ENCODE measurements around the gene SPATC1L.
"Not testable (repeated sequence)": the region's sequence is repeated elsewhere in the genome, so short reads cannot be mapped to it uniquely, and the experiment has no call there.

The SPATC1L gene

GRCh38 chr21:46226920-46227599, 42.8 kb upstream of the SPATC1L start:
- in situ Hi-C loops (cut with HindIII; ENCODE audit: low sequenced_read_pairs): no loop called here
- H3K4me3 ChIP-seq (ENCODE audit: low read depth, low read length): peak overlapping the region; percentile 84
- no peak for TF ChIP-seq CTCF (IDR thresholded peaks at IDR 0.05; ENCODE audit: low read depth, low read length)
- peak; percentile 21 for DNase-seq (ENCODE audit: low read depth, low spot score)

GRCh38 chr21:46226146-46226545, 41.9 kb upstream of the SPATC1L start:
- no peak for DNase-seq (ENCODE audit: low read depth, low spot score)
- in situ Hi-C loops (cut with HindIII; ENCODE audit: low sequenced_read_pairs): no loop called here
- H3K4me3 ChIP-seq (ENCODE audit: low read depth, low read length): no peak overlapping the region
- no peak for TF ChIP-seq CTCF (IDR thresholded peaks at IDR 0.05; ENCODE audit: low read depth, low read length)

GRCh38 chr21:46223661-46224060, 39.4 kb upstream of the SPATC1L start:
- in situ Hi-C loops (cut with HindIII; ENCODE audit: low sequenced_read_pairs); DNase-seq (ENCODE audit: low read depth, low spot score); H3K4me3 ChIP-seq (ENCODE audit: low read depth, low read length): not testable (repeated sequence)

GRCh38 chr21:46223217-46223616, 39.0 kb upstream of the SPATC1L start:
- no peak overlapping the region for H3K4me3 ChIP-seq (ENCODE audit: low read depth, low read length)
- in situ Hi-C loops (cut with HindIII; ENCODE audit: low sequenced_read_pairs): no loop called here
- no peak for TF ChIP-seq CTCF (IDR thresholded peaks at IDR 0.05; ENCODE audit: low read depth, low read length)
- DNase-seq (ENCODE audit: low read depth, low spot score): no peak

- H3K4me3 ChIP-seq (ENCODE audit: low read depth, low read length): no peak overlapping the region
- in situ Hi-C loops (cut with HindIII; ENCODE audit: low sequenced_read_pairs): no loop called here
- DNase-seq (ENCODE audit: low read depth, low spot score): no peak
- TF ChIP-seq CTCF (IDR thresholded peaks at IDR 0.05; ENCODE audit: low read depth, low read length): no peak
These were observed 38.3 kb upstream of the SPATC1L start for GRCh38 chr21:46222436-46223116.

GRCh38 chr21:46221664-46222435, 37.6 kb upstream of the SPATC1L start:
- DNase-seq (ENCODE audit: low read depth, low spot score): no peak
- in situ Hi-C loops (cut with HindIII; ENCODE audit: low sequenced_read_pairs): no loop called here
- no peak for TF ChIP-seq CTCF (IDR thresholded peaks at IDR 0.05; ENCODE audit: low read depth, low read length)
- no peak overlapping the region for H3K4me3 ChIP-seq (ENCODE audit: low read depth, low read length)

- no peak overlapping the region for H3K4me3 ChIP-seq (ENCODE audit: low read depth, low read length)
- TF ChIP-seq CTCF (IDR thresholded peaks at IDR 0.05; ENCODE audit: low read depth, low read length): no peak
- no peak for DNase-seq (ENCODE audit: low read depth, low spot score)
- in situ Hi-C loops (cut with HindIII; ENCODE audit: low sequenced_read_pairs): no loop called here
These were observed 36.6 kb upstream of the SPATC1L start for GRCh38 chr21:46220847-46221246.
